WTC11 (cell line): ENCODE data around the gene HHIP. TPM values are rescaled to one million over a fixed set of nuclear protein-coding genes. Genes with fewer than 3 reads are reported as not detected.

ENCODE experiments used
- ATAC-seq: fragments of 200-7000 bp; cut with Tn5 transposase; 2 replicates; pipeline ENCODE4 v1.10.0; 2021; ENCODE audit warnings: mild to moderate bottlenecking, moderate library complexity
- CTCF ChIA-PET: fragments of 300-600 bp; sonication (Branson Sonifier 250); formaldehyde crosslinking; loops from one replicate; lab custom pipeline; 2021; ENCODE audit warnings: antibody characterized with exemption; lab: Charles Lee
- POLR2A ChIA-PET: fragments of 350-600 bp; sonication (Branson Sonifier 250); formaldehyde crosslinking; loops from one replicate; lab custom pipeline; 2021; ENCODE audit warnings: antibody characterized with exemption; lab: Charles Lee
- DNase-seq: peaks from one replicate; pipeline ENCODE4 v3.0.0; 2021; ENCODE audit warnings: low spot score
- H3K27ac Mint-ChIP-seq: 2 replicates; pipeline ENCODE4 v1.8.0; 2021; ENCODE audit warnings: mixed read lengths
- H3K27me3 Mint-ChIP-seq: 2 replicates; pipeline ENCODE4 v1.8.0; 2021; ENCODE audit warnings: low read depth, mild to moderate bottlenecking, moderate library complexity, mixed read lengths
- H3K36me3 Mint-ChIP-seq: 2 replicates; pipeline ENCODE4 v1.8.0; 2021; ENCODE audit warnings: mixed read lengths
- H3K4me1 Mint-ChIP-seq: 2 replicates; pipeline ENCODE4 v1.8.0; 2022; ENCODE audit warnings: mixed read lengths
- H3K4me3 Mint-ChIP-seq: 2 replicates; pipeline ENCODE4 v1.8.0; 2021; ENCODE audit warnings: mild to moderate bottlenecking, moderate library complexity, mixed read lengths
- H3K9me3 Mint-ChIP-seq: 2 replicates; pipeline ENCODE4 v1.8.0; 2021; ENCODE audit warnings: mixed read lengths
- ARID4B ChIP-seq: sonication (generic); formaldehyde crosslinking; IDR thresholded peaks from 2 replicates; pipeline ENCODE4 v1.8.0; 2023; ENCODE audit warnings: missing genetic modification reagents, mild to moderate bottlenecking, borderline replicate concordance
- ATF3 ChIP-seq: sonication (generic); formaldehyde crosslinking; conservative IDR thresholded peaks from 2 replicates; pipeline ENCODE4 v1.8.1; 2022; ENCODE audit warnings: mild to moderate bottlenecking, missing genetic modification reagents
- CTCF ChIP-seq: fragments of 200-600 bp; IDR thresholded peaks from 2 replicates; pipeline ENCODE4 v1.8.0; 2022; ENCODE audit warnings: antibody characterized with exemption
- E2F1 ChIP-seq: sonication (generic); formaldehyde crosslinking; IDR thresholded peaks from 2 replicates; pipeline ENCODE4 v1.8.0; 2022; ENCODE audit warnings: mild to moderate bottlenecking, missing genetic modification reagents
- EMX1 ChIP-seq: fragments of 250-450 bp; sonication (Bioruptor Pico); IDR thresholded peaks from 2 replicates; pipeline ENCODE4 v1.8.0; 2021; ENCODE audit warnings: mild to moderate bottlenecking
- FOXJ3 ChIP-seq: sonication (generic); formaldehyde crosslinking; IDR thresholded peaks from 2 replicates; pipeline ENCODE4 v1.9.0; 2021; ENCODE audit warnings: missing genetic modification reagents, mild to moderate bottlenecking, borderline replicate concordance
- FOXK1 ChIP-seq: sonication (generic); formaldehyde crosslinking; IDR thresholded peaks from 2 replicates; pipeline ENCODE4 v1.8.0; 2022; ENCODE audit warnings: mild to moderate bottlenecking, moderate library complexity, missing genetic modification reagents
- FOXP4 ChIP-seq: sonication (generic); formaldehyde crosslinking; IDR thresholded peaks from 2 replicates; pipeline ENCODE4 v1.8.0; 2022; ENCODE audit warnings: mild to moderate bottlenecking, missing genetic modification reagents
- JAZF1 ChIP-seq: fragments of 250-450 bp; sonication (Bioruptor Pico); IDR thresholded peaks from 2 replicates; pipeline ENCODE4 v1.9.0; 2021; ENCODE audit warnings: moderate library complexity, mild to moderate bottlenecking, inconsistent platforms
- NFE2L1 ChIP-seq: sonication (generic); formaldehyde crosslinking; IDR thresholded peaks from 2 replicates; pipeline ENCODE4 v1.8.1; 2023; ENCODE audit warnings: missing genetic modification reagents
- RELA ChIP-seq: sonication (generic); formaldehyde crosslinking; IDR thresholded peaks from 2 replicates; pipeline ENCODE4 v1.8.1; 2022; ENCODE audit warnings: missing genetic modification reagents, mild to moderate bottlenecking, borderline replicate concordance
- RORB ChIP-seq: fragments of 250-450 bp; sonication (Bioruptor Pico); IDR thresholded peaks from 2 replicates; pipeline ENCODE4 v1.9.0; 2021; ENCODE audit warnings: mild to moderate bottlenecking
- ZBTB43 ChIP-seq: sonication (generic); formaldehyde crosslinking; IDR thresholded peaks from 2 replicates; pipeline ENCODE4 v1.8.1; 2023; ENCODE audit warnings: mild to moderate bottlenecking, missing genetic modification reagents
- ZNF219 ChIP-seq: sonication (generic); formaldehyde crosslinking; IDR thresholded peaks from 2 replicates; pipeline ENCODE4 v1.8.0; 2023; ENCODE audit warnings: missing genetic modification reagents, mild to moderate bottlenecking, borderline replicate concordance
- ZNF232 ChIP-seq: sonication (generic); formaldehyde crosslinking; IDR thresholded peaks from 2 replicates; pipeline ENCODE4 v1.8.0; 2022; ENCODE audit warnings: mild to moderate bottlenecking, missing genetic modification reagents
- ZNF425 ChIP-seq: fragments of 250-450 bp; sonication (Bioruptor Pico); conservative IDR thresholded peaks from 2 replicates; pipeline ENCODE4 v1.9.0; 2021; ENCODE audit warnings: mild to moderate bottlenecking
- total RNA-seq: library from RNA; stranded (reverse); gene quantifications from 3 replicates; pipeline ENCODE4 v1.2.3, GENCODE V29; 2021

Gene HHIP
- total RNA-seq, 1 experiment from 2014 or later, result 0.22 TPM

- ChIA-PET POLR2A (no interaction called here), CTCF (no interaction called here)
- Mint-ChIP-seq H3K4me1 (peaks cover 7% of the 10 kb centered on the region), H3K9me3 (no peaks in the 10 kb centered on the region), H3K27ac (no peak overlapping the region), H3K27me3 (no peaks in the 10 kb centered on the region), H3K36me3 (no peaks in the 10 kb centered on the region), H3K4me3 (no peak overlapping the region)
- no peak for DNase-seq
- ATAC-seq, result no peak
- no peak for TF ChIP-seq RELA
Measured at GRCh38 chr4:144659447-144659846, 13.5 kb downstream of the HHIP start.

- no peak for ATAC-seq
- Mint-ChIP-seq H3K4me3 (no peak overlapping the region), H3K36me3 (no peaks in the 10 kb centered on the region), H3K4me1 (no peaks in the 10 kb centered on the region), H3K27me3 (no peaks in the 10 kb centered on the region), H3K27ac (no peak overlapping the region), H3K9me3 (no peaks in the 10 kb centered on the region)
- ChIA-PET CTCF (no interaction called here), POLR2A (no interaction called here)
- DNase-seq, result no peak
- no peak for TF ChIP-seq JAZF1 (CRISPR knock-in tag)
- no peak for TF ChIP-seq ZNF425 (CRISPR knock-in tag)
- no peak for TF ChIP-seq FOXJ3 (CRISPR knock-in tag)
- no peak for TF ChIP-seq ZBTB43 (CRISPR knock-in tag)
- TF ChIP-seq ATF3 (CRISPR knock-in tag), result no peak
- no peak for TF ChIP-seq FOXP4 (CRISPR knock-in tag)
- no peak for TF ChIP-seq RORB (CRISPR knock-in tag)
- TF ChIP-seq ZNF219 (CRISPR knock-in tag), result no peak
- no peak for TF ChIP-seq CTCF
- no peak for TF ChIP-seq EMX1 (CRISPR knock-in tag)
Measured at GRCh38 chr4:144663834-144664475, 18.0 kb downstream of the HHIP start.

- peak overlapping the region; percentile 46; the same call in 1 of the 2 replicates for H3K27ac Mint-ChIP-seq
- no peaks in the 10 kb centered on the region for H3K36me3 Mint-ChIP-seq
- no peaks in the 10 kb centered on the region for H3K9me3 Mint-ChIP-seq
- POLR2A ChIA-PET, result no interaction called here
- ATAC-seq (no peak), DNase-seq (no peak)
- H3K4me1 Mint-ChIP-seq, result no peaks in the 10 kb centered on the region
- no peaks in the 10 kb centered on the region for H3K27me3 Mint-ChIP-seq
- no peak overlapping the region for H3K4me3 Mint-ChIP-seq
- CTCF ChIA-PET, result no interaction called here
- TF ChIP-seq ZNF232 (CRISPR knock-in tag) (no peak), ARID4B (CRISPR knock-in tag) (no peak), NFE2L1 (CRISPR knock-in tag) (no peak), E2F1 (no peak), FOXK1 (CRISPR knock-in tag) (no peak)
Measured at GRCh38 chr4:144666539-144667175, 20.7 kb downstream of the HHIP start.
